HG02763 (cell line): ENCODE measurements around the gene PRAME.
"Not testable (repeated sequence)": the region's sequence is repeated elsewhere in the genome, so short reads cannot be mapped to it uniquely, and the experiment has no call there.

Source experiments
- ATAC-seq: cut with Tn5 transposase; IDR thresholded peaks from one replicate; pipeline ENCODE4 v1.9.1; 2021; ENCODE audit warnings: mild to moderate bottlenecking, moderate library complexity; ENCODE audit not compliant: unreplicated experiment

Gene PRAME

GRCh38 chr22:22553141-22553540 lies 5.9 kb downstream of the PRAME start:
- ATAC-seq, result no peak

DNA sequence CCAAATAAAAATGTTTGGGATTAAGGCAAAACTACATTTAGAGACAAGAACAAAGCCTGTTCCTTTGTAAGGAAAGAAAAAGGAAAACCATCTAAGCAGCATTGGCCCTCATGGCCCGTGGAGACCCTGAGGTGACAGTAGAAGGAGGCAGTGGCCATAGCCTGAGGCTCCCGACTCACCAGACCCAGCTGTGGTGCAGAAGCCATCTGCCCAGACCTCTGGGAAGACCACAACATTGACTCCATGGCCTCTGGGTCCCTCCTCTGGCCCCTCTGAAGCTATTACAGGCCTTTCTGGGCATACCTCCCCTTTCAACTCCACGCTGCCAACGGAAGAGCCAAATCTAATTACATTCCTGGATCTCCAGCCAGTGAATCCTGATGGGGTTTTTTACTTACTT lies 6.4 kb downstream of the PRAME start:
- ATAC-seq, result no peak

DNA sequence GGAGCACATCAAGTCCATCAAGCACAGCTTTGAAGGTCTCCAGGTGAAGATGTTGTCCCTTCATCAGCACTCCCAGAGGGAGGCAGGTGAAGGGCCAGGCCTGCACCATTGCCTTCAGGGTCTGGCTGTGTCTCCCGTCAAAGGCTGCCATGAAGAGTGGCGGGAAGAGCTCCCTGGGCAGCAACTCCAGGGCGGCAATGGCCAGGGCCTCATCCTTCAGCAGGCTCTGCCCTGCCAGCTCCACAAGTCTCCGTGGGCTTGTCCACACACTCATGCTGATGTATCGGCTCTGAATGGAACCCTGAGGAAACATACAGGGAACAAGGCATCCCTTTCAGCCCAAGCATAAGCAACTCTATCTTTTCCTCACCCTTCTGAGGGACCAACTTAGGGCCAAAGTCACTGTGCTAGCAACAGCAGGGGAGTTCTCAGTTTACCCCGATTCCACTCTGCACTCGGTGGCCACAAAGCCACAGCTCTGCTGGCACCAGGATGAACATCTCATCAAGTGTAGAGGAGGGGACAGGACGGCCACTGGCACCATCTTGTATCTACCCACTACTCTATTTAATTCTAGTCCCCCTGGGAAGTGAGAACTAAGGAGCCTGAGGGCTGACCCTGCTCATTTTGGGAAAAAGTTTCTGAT lies 8.2 kb downstream of the PRAME start:
- no peak for ATAC-seq

DNA sequence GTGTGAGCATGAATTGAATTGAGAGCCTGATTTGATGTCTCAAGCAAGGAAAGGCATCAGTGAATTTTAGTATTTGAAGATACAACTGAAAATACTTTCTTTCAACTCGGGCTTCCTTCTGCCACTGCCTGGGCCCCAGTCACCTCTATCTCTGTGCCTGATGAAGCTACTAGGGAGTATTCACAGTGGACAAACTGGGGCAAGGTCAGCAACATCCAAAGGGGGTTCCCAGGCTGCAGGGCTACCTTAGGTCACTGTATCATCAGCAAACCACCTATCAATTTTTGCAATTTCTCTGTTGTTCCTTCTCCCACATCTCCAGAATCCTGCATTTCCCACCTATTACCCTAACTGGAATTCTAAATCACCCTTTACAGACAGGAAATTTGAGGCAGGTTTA lies 10.2 kb downstream of the PRAME start:
- ATAC-seq, result no peak

- ATAC-seq, result no peak
These were observed 10.7 kb downstream of the PRAME start for GRCh38 chr22:22548317-22548716.

- ATAC-seq, result no peak
These were observed 11.3 kb downstream of the PRAME start for GRCh38 chr22:22547692-22548300.

- ATAC-seq, result no peak
These were observed 11.8 kb downstream of the PRAME start for GRCh38 chr22:22547226-22547625.

GRCh38 chr22:22546490-22546889 lies 12.6 kb downstream of the PRAME start:
- ATAC-seq, result no peak

- ATAC-seq, result no peak
These were observed 14.0 kb downstream of the PRAME start for GRCh38 chr22:22545084-22545483.

GRCh38 chr22:22538226-22538989 lies 20.7 kb downstream of the PRAME start:
- no peak for ATAC-seq

- ATAC-seq, result no peak
These were observed 22.1 kb downstream of the PRAME start for GRCh38 chr22:22536916-22537315.

GRCh38 chr22:22536515-22536914 lies 22.6 kb downstream of the PRAME start:
- no peak for ATAC-seq

GRCh38 chr22:22535662-22536061 lies 23.4 kb downstream of the PRAME start:
- ATAC-seq, result no peak

DNA sequence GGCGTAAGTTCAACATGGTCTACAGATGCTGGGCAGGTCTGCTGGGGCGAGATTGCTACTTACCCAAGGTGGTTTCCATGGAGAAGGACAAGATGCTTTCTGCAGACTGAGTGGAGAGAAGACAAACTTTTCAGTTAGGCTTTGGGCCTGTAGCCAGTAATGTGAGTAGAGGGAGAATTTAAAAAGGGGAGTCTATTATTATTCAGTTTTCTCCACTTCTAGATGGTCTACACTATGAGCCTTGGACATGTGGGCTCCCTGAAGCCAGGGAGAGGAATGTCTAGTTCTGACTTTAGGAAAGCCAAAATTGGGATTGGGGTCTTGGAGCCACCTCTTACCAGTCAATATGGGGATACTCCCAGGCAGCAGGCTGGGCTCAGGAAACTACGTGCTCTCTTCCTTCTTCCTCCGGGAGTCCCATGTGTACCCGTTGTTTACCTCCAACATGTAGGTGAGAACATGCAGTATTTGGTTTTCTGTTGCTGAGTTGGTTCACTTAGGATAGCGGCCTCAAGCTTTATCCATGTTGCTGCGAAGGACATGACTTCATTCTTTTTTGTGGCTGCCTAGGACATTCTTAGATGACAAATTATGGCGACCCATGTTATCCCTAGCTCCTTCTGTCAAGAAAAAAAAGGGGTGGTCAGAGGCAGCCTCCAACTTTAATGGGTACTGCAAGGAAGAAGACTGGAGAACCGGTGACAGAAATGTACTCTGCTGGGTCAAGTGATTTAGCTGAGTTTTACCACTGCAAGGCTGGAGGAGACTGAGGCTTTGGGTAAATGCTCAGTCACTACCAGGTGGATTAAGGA lies 24.3 kb downstream of the PRAME start:
- ATAC-seq, result no peak

GRCh38 chr22:22533863-22534262 lies 25.2 kb downstream of the PRAME start:
- no peak for ATAC-seq

GRCh38 chr22:22533417-22533816 lies 25.6 kb downstream of the PRAME start:
- no peak for ATAC-seq

DNA sequence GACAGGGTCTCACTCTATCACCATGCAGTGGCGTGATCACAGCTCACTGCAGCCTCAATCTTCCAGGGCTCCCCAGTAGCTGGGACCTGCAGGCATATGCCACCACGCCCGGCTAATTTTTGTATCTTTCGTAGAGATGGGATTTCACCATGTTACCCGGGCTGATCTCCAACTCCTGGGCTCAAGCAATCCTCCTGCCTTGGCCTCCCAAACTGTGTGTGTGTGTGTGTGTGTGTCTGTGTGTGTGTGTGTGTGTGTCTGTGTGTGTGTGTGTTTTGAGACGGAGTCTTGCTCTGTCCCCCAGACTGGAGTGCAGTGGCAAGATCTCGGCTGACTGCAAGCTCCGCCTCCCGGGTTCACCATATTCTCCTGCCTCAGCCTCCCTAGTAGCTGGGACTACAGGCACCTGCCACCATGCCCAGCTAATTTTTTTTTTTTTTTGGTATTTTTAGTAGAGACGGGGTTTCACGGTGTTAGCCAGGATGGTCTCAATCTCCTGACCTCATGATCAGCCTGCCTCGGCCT lies 26.5 kb downstream of the PRAME start:
- ATAC-seq, result not testable (repeated sequence)

GRCh38 chr22:22531770-22532546 lies 27.1 kb downstream of the PRAME start:
- ATAC-seq, result no peak

DNA sequence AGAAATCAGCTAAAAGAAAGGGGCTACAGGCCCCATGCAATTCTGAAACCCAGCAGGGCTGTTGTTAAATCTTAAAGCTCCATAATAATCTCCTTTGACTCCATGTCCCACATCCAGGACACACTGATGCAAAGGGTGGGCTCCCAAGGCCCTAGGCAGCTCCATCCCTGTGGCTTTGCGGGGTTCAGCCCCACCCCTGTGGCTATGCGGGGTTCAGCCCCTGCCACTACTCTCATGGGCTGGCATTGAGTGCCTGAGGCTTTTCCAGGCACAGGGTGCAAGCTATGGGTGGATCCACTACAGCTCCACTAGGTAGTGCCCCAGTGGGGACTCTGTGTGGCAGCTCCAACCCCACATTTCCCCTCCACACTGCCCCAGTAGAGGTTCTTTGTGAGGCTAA lies 30.3 kb downstream of the PRAME start:
- ATAC-seq, result no peak

- ATAC-seq, result no peak
These were observed 31.8 kb downstream of the PRAME start for GRCh38 chr22:22527312-22527711.
